GM21786 (cell line): ENCODE data around the gene TDRD15.
"Not testable (repeated sequence)": the region's sequence is repeated elsewhere in the genome, so short reads cannot be mapped to it uniquely, and the experiment has no call there.

Experiments used
- ATAC-seq: cut with Tn5 transposase; IDR thresholded peaks from one replicate; pipeline ENCODE4 v1.9.1; 2021; ENCODE audit not compliant: unreplicated experiment

Gene TDRD15

DNA sequence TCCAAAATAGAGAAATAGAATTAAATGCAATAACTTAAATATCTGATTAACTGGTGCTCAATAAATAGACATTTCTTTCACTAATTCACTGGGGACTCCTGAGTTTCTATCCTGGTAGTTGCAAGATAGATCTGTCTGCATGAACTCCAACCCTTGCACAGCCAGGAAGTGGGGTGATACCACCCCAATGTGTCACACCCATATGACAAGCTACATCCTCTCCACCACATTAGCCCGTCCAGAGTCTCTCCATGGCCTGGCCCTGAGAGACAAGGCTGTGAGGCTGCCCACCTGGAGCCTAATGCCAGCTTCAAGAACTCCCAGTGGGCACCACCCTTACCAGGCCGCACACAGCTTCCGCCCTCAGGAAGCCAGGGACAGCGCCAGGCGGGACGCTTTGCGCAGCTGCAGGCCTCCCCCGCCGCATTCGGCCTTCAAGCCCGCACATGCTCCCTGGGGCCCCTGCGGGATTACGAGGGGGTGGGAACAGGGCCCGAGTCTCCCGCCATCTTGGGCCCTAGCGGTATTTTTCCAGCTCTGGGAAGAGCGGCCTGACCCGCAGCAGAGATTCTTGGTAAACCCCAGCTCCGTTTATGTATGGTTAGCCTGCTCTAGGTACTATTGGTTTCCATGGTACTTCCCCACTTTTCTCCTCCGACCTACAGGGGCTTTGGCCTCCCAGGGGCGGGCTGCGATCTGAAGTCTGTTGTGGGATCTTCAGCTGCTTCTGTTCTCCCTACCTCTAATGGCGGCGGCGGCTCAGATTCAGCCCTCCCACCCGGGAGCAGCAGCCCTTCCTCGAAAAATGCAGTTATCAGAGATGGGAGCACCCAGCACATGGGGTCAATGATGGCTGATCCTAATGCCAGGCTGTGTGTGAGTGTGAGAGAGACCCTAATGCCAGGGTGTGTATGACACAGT lies at the start of gene TDRD15:
Gene TDRD15 (plus strand): TSS at position 496 of the 921 bp plus-strand sequence. CDS start 13,500 bp downstream, outside the sequence.
- no peak for ATAC-seq

DNA sequence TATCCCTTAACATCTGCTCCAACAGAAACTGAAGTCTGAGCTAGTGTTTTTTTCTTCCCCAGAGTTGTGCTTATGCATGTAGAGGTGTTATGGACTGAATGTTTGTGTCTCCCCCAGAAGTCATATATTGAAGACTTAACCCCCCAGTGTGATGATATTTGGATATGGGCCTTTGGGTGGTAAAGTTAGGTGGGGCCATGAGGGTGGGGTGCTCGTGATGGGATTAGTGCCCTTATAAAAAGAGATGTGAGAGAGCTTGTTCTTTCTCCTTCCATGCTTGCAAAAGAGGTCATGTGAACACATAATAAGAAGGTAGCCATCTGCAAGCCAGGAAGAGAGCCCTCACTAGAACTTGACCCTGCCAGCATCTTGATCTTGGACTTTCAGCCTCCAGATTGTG lies 45.5 kb upstream of the TDRD15 start:
- no peak for ATAC-seq

DNA sequence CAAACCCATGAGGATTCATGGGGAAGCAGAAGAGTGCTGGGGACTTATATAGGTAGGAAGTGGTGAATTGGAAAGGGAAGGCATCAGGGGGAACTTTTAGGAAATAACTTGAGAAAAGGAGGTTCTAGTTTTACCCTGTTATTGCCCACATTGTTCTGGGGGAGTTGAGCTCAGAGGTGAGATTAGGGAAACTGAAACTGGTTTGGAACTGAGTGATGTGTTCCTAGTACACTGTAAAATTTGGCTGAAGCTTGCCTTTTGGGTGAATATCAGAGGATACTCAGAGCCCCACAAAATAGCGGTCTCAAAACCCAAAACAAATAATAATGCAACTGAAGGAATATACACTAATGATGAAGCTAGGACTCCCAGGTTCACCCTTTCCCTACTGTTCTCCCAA lies 40.3 kb upstream of the TDRD15 start:
- no peak for ATAC-seq

DNA sequence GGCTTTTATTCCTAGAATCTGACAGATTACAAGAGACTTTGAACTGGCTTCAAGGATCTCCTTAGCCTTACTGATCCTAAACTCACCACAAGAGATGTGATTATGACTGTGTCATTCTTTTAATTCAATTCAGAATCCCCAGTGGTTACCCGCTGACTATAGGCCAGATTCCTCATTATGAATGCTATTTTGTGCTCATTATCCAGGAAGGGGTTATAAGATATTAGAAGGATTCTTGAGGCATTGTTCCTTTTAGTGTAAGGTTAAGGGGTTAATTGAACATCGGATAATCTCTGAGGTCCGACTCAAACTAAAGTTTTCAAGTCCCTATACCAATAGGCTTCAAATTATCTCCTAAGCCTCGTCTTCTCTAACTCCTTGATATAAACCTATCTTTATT lies 39.4 kb upstream of the TDRD15 start:
- no peak for ATAC-seq

DNA sequence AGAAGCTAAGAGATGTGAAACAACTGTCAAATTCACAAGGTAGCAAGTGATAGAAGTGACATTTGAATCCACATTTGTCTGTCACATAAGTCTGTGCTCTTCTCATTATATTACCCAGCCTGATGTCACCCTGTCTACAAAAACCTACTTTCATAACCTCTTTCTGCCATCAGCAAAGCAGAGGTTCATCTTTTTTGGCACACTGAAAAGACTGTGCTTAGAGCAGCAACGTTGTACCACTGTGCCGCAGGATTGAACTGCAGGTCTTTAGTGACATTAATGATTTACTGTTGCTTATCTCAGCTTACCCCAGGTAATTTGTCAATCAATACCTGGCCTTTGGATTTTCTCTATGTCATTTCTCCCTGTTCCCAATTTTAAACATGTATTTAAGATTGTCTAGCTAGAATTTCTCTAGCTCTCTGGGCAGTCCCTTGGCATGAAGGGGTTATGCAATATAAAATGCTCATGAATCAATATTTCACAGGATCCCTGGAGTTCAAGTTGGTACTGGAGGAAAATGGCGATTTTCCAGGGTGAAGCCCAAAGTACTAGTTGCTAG lies 31.4 kb upstream of the TDRD15 start:
- no peak for ATAC-seq

DNA sequence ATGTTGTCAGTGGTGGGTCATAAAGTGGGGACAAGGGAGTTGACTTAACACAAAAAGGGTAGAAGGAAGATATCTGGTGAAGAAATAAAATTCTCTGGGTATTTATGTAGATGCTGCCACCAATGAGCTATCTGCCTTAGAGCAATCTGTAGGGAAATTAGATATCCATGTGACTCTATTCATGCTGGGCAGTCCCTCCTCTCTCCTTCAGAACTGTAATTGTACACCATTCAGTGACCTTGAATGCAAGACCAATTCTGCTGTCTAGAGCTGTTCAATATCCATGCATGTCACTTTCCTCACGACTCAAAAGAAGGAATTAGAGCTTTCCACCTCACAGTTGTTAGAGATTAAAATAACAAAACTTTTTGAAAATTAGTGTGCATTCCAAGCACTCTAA lies 28.6 kb upstream of the TDRD15 start:
- ATAC-seq, result no peak

DNA sequence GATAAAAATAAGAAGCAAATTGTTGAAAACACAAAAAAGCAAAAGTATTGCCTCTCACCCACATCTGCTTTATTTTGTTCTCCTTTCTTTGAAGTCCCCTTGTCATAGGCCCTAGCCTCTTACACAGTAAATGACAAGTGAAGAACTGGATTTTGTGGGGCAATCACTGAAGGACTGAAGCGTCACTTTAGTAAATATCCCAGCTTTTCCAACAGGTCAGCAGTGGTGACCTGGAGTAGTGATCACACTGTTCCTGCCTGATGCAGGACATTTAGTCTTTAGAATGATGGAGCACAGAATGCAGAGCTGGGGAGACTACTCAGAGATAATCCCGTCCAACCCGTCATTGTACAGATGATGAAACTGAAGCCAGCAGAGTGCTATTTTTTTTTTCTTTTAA lies 28.1 kb upstream of the TDRD15 start:
- ATAC-seq, result no peak

DNA sequence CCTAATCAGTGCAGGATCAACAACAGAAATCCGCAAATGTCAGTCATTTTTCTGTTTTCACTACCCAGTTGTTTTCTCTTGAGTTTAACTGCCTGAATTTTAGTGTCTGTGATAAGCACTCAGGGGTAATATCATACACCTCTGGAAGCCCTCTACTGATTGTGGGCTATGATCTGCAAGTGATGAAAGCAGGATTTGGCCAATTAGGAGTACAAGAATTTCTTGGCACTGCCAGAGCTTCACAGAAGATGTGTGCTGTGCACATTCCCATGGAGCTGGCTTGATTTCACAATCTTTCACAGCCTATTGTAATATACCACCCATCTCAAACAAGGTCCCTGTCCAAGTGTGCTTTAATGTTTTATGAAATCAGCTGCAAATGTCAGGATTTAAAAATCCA lies 27.3 kb upstream of the TDRD15 start:
- ATAC-seq, result no peak

DNA sequence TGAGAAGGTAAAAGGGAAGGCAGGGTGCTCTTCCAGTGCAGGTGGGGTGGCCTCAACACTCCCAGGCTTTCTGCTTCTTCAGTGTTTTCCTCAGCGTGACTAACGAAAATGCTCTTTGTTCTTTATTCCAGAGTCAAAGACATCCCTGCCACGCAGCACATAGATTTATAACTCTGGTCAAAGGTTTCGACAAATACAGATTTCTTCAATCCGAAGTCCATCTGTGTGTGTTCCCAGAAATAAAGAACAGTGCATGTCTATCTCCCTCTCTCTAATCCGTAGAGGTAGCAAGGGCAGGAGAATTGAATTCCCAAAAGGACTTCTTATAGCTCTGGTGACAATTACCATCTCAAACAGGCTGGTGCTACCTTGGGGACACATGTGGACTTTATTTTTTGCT lies 26.4 kb upstream of the TDRD15 start:
- ATAC-seq, result no peak

DNA sequence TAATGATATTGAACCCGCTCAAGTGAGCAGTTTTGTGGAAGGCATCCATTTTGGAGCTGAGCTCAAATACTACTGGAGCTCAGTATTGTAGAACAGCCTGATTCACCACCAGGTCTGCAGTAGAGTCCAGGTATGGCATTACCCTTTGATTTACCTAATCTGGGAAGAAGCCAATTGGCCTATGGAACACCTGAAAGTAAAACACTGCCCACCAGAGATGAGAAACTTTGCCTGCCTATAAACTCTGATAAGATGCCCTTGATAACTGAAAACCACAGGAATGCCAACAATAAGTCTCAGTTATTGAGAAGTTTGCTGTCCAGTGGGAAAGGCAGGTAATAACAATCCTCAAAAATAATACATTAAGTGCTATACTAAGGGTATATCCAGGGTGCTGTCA lies 25.5 kb upstream of the TDRD15 start:
- ATAC-seq, result no peak

DNA sequence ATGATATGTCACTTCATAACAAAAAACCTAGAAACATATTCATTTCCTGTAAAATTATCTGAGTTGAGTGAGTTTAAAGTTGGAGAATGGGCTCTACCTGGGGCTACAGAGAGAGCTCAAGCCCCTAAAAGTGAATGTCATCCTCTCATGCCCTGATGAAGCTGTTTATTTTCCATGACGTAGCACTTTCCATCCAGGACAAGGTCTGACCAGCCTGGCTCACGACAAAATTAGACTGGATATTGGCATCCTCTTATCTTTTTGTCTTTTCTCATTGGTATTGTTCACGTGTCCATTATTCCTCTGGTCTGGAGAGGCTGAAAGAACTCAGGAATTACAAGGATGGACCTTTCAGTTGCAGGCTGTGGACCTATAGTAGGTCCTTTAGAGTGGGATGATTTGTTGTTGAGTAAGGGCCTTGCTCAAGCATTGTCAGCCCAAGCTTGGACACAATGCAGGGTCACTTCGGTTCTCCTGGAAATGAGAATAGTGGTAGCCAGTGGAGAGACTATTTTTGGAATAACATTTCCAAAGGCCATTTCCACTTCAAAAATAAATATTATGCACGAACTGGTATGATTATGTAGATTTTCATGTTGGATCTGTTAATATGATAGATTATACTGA lies 24.4 kb upstream of the TDRD15 start:
- no peak for ATAC-seq

DNA sequence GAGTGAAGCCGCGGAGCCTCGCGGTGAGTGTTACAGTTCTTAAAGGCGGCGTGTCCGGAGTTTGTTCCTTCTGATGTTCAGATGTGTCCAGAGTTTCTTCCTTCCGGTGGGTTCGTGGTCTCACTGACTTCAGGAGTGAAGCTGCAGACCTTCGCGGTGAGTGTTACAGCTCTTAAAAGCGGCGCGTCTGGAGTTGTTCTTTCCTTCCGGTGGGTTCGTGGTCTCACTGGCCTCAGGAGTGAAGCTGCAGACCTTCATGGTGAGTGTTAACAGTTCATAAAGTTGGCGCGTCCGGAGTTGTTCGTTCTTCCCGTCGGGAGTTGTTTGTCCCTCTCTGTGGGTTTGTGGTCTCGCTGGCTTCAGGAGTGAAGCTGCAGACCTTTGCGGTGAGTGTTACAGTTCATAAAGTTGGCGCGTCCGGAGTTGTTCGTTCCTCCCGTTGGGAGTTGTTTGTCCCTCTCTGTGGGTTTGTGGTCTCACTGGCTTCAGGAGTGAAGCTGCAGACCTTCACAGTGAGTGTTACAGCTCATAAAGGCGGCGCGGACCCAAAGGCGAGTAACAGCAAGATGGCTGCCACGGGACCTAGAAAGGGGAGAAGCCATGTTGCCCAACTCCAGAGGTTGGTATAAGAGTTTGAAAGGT lies 22.1 kb upstream of the TDRD15 start:
- not testable (repeated sequence) for ATAC-seq

DNA sequence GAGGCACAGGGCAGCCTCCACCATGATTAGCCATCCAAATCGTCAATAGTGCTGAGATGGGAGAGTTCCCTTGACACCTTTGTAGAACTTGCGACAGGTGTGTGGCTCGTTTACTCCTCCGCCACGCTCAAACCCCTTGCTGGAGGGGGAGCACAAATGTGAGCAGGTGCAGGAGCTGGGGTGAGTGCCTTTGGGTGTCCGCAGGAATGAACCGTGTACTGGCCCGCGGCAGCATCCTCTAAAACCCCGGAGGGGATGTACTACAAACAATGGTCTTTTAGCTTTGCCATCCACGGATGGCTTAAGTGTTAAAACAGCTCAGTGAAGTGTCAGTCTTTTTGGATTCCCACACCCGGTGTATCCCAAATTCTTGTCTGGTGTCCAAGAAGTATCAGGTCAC lies 21.4 kb upstream of the TDRD15 start:
- ATAC-seq, result no peak

DNA sequence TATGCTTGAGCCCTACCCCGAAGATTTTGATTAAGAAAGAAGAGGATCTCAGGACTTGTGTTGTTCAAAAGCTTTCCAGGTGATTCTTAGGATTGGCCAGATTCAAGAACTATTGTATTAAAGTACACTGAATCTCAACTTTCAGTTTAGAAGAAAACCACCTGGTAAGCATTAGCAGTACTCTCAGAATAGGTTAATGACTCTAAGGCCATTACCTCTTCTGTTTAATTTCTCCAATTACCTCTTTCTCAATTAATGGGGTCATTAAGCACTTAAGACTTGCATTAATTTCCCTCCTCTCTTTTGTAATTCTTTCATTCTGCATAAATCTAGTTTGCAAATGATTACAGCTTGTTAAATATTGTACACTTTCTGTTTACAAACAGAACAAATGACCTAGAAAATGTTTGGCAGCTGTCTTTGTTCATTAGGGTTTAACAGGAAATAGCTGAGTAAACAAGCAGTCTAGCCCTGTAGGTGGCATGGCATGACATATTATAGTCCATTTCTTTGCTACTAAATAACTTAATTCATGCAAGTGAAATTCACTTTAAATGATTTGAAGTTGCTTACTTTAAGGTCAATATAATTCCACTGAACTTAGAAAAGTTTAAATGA lies 20.4 kb upstream of the TDRD15 start:
- ATAC-seq, result no peak

DNA sequence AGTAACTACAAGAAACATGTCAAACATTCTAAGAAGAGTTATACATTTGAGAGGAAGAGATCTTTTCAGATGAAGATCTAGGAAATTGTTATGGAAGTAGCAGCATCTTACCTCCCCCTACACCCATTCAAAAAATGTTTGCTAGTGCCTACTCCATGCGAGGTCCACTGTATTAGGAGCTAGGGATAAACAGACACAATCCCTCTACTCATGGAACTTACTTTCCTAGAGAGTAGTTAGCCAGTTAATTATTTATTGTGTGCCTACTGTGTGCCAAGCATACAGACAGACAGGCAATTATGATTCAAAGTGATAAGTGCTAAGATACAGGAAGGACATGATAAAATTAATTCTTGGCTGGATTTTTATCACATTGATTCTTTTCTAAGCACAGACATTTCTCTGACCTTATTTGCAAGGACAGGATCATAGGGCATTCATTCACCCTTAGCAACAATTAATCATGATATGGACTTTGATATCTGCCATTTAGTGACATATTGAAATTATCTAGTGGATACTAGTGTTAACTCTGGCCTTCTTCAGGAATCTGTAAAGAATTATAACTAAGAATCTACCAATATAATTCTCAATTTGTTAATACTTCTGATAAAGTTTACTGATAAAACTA lies 19.6 kb upstream of the TDRD15 start:
- no peak for ATAC-seq

DNA sequence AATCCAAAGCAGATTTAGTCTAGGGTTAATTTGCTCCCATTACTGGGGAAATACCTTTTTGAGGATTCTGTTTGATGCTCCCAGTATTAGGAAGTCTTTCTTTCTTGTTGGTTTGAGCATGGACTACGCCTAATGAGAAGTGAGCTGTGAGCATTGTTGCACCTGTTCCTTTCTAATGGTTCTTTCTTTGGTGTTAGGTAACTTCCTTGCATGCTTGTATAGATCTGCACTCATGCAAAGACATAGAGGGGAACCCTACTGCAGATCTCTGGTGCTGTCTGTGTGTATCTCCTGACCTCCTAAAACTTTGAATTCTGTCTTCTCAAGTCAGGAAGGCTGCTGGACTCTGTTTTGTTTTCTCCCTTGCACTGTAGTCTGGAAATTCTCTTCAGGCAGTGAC lies 12.8 kb upstream of the TDRD15 start:
- ATAC-seq, result no peak

DNA sequence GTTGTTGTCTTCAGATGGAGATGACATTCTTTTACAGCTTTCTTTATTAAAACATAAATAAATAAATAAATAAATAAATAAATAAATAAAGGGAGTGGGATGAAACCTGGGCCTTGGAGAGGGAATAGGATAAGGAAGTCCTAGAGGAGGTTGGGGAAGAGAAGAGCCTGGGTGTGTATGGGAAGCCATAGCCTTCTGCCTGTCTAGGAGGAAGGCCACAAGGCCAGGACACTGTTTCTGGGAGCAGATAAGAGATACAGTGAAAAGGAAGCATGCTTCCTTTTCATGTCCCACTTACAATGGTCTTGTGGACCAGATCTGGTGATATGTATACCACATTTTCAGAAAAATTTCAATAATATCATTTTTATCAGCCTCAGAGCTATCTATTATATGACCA lies 6.1 kb upstream of the TDRD15 start:
- ATAC-seq, result no peak

DNA sequence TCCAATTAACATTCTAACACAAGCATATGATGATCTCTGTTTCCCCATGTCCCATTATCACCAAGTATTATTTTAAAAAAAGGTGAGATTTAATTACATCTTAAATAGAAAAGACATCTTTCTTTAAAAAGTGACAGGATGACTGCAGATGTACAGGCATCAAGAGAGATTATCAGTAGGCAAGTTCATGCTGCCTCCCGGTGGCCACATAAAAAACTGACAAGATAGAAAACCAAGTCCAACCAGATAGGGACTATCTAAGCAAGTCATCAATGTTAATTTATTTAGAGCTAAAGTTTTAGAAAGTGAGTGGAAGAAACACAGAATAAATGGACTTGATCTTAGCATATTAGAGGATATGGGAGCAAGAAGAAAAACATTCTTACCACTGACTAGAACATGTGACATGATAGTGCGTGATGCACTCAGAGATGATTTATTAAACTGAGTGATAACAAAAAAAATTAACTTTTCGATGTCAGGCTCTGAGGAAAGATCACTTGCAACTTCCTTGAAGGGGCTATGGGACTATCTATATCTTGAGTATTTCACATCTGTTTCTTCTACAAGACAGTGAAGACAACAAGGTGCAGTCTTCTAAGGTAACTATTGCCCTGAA lies 5.4 kb upstream of the TDRD15 start:
- no peak for ATAC-seq

DNA sequence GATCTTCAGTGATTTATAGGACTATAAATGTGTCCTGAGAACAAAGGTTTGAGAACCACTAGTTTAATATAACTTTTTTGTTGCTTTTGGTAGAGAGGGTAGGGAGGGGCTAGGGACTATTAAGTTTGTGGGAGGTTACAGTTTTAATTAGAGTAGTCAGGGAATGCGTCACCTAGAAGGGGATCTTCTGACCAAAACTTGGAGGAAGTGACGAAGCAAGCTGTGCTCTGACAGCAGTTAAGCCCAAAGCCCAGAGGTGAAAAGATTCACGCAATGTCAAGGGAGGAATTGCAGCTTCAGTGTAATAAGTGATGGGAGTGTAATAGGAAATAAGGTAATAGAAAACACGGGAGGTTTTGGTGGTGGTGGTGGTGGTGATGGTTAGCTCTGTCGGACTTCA lies 8.1 kb downstream of the TDRD15 start:
- ATAC-seq, result no peak

DNA sequence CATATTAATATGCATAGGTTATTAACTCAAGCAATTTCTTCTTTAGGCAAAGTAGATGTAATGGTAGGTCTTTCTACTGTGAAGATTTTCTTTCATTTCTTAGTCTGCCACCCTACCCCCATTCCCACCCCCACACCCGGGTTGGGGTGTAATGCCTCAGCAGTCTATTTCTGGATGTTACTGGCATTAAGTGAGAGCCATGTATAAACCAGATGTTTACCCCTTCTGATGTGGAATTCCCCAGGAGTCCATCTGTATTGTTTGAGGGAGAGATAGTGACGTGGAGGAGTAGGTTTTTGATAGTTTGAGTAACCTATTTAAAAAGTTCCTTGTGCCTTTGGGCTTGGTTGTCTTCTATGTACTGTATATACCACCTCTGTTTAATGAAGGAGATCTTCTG lies 11.8 kb downstream of the TDRD15 start:
- no peak for ATAC-seq
